GM21529 (cell line): ENCODE data around the gene POLDIP3.

Source experiments
- ATAC-seq: cut with Tn5 transposase; IDR thresholded peaks from one replicate; pipeline ENCODE4 v1.9.1; 2021; ENCODE audit not compliant: unreplicated experiment

The POLDIP3 gene, protein sequence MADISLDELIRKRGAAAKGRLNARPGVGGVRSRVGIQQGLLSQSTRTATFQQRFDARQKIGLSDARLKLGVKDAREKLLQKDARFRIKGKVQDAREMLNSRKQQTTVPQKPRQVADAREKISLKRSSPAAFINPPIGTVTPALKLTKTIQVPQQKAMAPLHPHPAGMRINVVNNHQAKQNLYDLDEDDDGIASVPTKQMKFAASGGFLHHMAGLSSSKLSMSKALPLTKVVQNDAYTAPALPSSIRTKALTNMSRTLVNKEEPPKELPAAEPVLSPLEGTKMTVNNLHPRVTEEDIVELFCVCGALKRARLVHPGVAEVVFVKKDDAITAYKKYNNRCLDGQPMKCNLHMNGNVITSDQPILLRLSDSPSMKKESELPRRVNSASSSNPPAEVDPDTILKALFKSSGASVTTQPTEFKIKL

DNA sequence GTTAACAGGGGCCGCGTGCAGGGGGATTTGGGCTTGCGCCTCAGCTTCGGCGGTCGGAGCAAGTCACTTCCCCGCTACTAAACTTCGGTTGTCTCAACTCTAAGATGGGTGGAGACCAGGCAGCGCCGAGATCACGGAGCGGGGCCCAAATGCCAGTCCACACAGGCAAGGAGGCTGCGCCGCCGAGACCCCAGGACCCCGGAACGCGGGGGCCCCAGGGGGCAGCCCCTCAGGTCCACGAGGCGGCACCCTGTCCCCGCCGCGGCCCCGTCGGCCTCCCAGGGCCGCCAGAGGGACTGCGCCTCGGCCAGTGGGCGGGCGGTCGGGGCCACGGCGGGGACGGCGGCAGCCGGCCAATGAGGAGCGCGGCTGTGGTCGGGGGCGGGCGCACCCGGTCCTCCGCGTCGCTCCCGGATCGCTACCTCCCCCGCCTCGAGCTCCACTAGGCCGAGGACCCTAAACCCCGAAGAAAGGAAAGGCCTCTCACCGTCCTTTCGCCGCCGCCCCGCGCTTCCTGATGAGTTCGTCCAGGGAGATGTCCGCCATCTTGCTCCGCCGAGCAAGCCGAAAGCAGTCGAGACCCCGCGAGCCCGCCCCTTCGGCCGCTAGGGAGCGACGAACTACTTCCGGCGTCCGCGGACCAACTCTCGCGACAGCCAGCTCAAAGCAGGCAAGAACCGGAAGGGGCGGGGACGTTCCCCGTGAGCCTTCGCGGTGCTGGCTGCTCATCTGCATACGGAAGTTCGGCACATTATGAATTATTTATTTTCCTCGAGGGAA, at the start of gene POLDIP3:
Gene POLDIP3, minus strand, starts transcription at position 572 of the 780 bp plus-strand sequence. Its CDS starts 26 bp downstream, at position 546.
- ATAC-seq = peak; percentile 64

DNA sequence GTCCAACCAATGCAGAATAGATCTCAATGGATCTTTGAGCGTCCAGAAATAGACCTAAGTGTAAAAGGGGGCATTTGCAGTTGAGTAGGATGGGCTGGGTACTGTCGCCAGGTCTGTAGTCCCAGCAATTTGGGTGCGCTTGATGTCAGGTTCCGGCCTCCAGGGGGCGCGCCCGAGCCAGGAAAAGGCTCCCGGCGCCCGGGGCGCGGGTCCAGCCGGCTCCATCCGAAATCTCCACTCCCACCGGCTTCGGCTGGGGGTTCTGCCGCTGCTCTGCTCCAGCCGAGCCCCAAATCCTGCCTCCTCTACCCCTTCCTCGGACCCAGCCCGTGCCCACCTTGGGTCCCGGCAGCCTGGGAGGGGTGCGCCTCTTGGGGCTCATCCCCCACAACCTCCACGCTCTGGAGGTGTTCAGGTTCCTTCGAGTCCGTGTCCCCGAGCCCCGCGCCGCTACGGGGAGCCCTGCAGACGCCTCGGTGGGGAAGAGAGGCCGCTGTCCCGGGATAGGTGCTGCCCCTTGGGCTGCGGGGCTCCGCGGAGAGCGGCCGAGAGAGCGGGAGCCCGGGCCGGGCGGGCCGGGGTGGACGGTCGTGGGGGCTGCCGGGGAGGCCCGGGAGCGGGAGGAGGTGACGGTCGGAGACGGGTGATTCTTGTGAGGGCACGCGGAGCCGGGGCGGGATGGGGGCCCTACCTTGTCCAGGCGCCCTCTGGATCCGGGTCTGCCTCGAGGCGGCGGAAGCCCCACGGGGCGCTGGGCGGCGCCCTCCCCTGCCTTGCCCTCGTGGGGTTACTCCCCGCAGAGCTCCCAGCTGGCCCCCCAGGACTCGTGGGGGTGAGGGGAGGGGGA, 47.5 kb upstream of the POLDIP3 start:
- ATAC-seq = no peak

DNA sequence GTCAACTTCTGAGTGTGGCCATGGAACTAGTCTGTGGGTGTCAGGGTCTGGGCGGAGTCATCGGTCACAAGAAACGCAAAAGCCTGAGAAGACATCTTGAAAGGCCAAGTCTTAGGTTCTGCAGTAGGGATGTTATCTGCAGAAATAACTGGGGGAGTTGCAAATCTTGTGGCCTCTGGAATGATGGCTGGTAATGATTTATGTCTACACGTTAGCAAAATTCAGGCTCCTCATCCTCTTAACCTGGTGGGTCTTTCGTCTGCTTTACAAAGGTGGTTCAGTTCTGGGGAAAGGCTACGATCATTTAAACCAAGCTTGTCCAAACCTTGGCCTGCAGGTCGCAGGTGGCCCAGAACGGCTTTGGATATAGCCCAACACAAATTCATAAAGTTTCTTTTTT, 41.9 kb upstream of the POLDIP3 start:
- ATAC-seq = no peak

DNA sequence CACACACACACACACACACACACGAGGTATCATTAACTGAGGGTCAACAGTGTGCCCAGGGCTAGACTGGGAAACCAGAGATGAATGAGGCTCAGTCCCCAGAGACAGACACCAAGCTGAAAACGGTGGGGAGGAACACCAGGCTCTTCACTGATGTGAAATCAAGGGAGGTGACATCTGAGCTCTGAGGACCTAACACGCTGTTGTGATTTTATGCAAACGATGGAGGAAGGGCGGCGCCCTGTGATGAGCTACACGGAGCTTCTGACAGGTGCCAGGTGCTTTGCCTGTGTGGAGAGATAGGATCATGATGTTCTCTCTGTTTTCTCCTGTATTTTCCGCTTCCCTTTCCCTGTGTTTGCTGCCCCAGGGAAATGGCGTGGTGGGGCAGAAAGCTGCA, 41.0 kb upstream of the POLDIP3 start:
- ATAC-seq = no peak

DNA sequence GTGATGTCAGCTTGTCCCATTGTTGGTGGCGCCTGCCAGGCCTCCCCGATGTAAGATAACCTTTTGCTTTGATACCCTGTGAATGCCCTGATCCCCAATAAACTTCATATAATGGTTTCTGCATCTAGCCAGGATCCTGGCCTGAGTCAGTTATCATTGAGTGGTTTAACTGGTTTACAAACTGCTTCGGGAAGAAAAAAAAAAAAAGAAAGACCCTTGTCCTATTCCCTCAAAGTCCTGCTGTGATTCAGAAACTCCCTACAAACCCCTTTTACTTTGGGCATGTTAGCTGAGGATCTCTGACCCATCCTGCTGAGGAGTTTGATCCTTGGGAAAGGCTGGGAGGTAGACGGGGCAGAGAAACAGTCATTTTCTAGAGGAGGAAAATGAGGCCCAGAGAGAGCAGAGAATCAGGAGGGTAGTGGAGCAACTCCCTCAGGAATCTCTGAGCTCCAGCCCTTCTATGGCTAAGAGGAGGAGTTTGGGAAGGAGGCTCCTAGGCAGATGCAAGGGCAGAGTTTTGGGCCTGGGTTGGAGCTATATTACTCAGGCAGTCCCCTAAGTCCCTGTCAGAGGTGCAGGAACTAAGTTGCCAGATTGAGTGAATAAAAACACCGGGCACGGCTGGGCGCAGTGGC, 39.9 kb upstream of the POLDIP3 start:
- no peak for ATAC-seq

DNA sequence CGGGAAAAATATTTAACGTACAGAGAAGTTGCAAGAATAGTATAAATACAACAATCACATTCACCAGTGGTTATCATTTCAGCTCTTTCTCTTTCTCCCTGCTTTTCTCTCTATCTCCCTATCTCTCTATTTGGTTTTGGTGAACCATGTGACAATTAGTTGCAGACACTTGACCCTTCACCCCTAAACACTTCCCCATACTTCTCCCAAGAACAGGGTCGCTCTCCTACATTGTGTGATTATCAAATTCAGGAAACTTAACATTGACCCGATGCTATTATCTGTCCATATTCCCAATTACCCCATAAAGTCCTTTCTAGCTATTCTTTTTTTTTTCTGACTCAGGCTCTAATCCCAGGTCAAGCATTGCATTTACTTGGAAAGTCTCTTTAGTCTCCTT, 39.3 kb upstream of the POLDIP3 start:
- no peak for ATAC-seq

DNA sequence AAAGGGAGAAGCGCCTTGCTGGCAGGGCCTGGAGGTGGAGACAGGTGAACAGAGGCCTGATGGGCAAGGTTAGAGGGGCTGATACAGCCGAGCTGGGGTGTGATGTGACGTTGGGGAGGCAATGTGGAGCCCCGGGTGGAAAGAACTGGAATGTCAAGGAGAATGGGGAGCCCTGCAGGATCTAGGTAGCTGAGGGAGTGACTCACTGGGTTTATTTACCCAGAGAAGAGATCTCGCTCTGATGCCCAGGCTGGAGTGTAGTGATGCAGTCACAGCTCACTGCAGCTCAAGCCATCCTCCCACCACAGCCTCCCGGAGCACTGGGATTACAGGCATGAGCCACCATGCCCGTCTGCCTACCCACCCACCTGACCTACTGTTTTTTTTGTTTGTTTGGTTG, 36.5 kb upstream of the POLDIP3 start:
- ATAC-seq = no peak

DNA sequence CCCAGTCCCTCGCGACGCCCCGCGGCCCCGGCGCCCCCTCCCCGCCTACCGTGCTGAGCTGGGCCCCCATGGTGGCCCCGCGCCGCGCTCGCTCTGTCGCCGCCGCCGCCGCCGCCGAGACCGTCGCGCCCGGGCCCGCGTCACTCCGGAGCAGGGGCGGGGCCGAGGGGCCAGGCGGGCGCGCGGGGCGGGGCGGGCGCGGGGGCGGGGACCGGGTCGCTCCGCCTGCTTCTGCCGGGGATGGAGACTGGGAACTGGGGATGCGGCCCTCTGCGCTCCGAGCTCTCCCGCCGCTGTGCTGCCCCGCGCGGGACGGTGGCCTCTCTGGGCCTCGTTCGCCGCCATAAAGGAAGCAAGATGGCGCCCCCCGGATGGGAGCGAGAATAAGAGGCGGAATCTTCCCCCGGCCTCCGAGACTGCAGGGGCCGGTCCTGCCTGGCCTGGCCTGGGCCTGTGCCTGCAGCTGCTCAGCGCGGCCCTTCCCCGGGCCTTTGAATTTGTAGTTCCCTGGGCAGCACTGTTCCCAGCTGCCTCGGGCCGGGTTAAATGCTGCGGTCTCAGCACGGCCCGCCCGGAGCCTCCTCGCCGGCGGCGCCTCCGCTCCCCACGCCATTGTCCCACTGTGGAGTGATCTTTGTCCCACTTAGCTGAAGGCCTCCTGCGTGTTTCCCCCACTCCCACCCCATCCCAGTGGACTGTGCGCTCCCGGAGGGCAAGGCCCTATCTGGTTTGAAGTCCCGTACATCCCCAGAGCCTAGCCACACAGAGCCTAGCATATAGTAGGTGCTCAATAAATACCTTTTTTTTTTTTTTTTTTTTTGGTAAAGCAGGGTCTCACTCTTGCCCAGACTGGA, 34.8 kb upstream of the POLDIP3 start, which contains the start of gene CYB5R3:
Gene CYB5R3, minus strand, starts transcription at position 147 of the 854 bp plus-strand sequence. Its CDS starts 77 bp downstream, at position 70.
- peak; percentile 69 for ATAC-seq

DNA sequence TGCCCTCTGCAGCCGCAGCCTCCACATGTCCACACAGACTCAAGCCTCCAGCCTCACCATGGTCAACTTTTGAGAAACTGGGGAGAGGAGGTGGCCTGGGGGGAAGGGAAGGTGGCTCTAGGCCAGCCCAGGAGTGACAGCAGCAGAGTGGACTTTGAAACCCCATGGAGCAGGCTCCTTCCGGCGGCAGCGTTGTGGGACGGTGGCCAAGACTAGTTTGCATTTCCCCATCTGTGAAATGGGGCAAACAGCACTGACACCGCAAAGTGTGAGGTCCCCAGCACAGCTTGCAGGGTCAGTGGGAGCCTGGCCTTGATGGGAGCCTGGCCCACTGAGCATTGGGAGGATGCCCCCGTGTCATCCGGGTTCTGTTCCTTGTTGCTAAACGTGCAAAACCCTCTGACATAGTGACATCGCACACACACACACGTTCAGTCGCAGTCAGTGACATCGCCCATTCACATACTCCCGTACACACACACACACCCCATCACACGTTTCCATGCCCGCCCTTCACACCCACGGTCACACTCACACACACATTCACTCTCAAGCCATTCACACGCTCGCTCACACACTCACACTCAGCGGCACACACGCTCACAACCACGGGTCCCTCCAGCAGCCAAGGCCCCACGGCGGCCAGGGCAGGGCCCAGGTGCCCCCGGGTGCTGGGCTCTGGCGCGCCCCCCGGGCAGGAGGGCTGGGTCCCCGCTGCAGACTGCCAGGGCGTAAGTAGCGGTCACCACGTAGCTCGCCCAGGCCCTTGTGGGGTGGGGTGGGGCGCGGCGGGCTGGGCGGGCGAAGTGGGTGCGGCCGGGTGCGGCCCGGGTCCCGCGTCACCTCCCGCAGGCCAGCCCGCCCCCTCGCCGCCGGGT, 33.9 kb upstream of the POLDIP3 start:
- ATAC-seq = peak; percentile 38

DNA sequence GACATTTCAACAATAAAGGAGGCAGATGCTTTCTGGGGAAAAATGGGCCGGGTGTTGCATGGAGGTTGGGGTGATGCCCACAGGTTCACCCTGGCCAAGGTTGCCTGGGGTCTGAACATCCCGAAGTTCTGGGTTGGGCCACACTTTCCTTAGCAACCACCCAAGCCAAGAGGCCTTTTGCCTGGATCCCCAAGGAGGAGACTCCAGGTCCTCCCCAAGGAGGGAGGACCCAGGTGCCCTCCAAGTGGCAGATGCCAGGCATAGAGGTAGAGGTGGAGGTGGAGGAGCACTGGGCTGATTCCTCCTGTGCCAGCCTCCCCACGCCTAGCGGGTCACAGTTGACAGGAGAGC, 33.3 kb upstream of the POLDIP3 start:
- no peak for ATAC-seq

DNA sequence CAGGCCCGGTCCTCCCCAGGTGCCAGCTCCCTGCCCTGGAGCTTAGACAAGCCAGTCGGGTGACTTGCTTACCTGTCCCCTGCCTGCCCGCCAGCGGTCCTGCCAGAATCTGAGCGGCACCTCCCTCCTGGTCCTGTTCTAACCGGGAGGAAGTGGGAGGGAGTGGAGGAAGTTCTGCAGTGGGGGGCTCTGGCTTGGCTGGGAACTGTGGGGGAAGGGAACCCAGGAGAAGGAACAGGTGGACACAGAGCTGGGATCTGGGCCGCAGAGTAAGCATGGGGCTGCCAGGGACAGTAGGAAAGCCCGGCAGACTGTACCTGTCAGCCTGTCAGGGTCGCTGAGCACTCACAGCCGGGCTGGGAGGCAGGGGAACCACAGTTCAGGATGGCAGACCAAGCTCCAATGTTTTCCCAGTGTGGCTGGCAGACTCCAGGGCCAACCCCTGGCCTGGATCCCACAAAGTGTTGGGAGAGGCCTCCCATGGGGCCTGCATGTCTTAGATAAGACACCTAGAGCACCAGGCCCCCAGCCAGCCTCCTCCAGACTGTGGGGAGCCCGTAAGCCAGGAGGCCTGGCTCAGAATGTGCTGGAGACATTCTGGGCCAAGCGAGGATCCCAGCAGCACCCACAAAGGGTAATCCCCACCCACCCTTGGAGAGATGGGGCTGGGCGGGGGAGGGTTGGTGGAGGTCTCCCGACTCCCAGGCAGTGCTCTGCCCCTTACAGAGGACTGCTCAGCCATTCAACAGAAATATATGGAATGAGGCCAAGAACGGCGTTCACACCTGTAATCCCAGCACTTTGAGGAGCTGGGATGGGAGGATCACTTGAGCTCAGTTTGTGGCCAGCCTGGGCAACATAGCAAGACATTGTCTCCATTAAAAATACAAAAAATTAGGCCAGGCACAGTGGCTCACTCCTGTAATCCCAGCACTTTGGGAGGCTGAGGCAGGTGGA, 32.2 kb upstream of the POLDIP3 start:
- ATAC-seq = no peak

DNA sequence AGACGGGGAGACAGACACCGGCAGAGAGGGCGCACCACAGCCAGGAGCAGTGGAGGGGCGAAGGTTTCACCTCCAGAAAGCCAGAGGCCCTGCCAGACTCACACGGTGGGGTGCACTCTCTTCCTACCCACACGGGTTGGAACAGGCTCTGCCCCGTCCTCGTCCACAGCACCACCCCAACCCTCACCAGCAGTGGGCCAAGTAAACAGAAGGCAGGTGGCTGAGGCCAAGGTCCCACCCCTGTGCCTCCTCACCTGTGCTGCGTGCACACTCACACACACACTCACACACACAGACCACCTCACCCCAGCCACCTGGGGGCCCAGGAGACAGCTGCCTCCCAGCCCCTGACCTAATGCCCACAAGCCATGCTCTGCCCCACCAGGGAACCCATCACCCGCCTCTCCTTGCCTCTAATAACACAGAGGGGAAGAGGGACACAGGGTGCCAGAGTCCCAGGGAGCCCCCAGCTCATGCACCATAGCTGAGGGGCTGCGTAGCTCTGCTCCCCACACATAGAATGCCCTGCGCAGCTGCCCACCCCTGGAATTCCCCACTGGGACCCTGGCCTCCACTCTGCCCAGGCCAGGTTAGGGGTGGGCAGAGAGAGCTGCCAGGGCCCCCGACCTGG, 31.4 kb upstream of the POLDIP3 start:
- no peak for ATAC-seq

DNA sequence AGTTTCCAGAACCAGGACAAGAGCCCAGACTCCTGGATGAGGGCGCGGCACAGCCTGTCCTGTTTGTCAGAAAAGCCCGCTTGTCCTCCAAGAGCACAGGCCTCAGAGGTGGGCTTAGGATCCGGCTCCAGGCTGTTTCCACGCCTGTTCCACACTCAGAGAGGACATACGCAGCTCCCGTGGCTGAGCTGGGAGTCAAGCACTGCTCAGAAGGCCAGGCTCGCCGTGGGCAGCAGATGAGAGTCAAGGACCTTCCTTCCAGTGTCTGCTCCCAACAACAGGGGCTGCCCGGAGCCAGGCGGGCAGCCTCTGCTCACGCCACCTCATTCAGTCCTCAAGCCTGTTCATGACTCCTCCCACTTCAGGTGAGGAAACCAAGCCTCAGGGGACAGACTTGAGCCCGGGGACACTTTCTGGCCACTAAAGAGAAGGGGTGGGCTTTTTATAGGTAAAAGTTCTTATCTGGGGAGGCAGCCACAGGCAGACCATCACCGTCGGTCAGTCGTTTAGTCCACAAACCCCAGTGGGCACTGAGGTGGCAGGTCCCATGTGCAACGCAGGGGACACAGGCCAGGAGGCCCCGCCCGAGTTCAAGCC, 30.8 kb upstream of the POLDIP3 start:
- ATAC-seq = no peak

DNA sequence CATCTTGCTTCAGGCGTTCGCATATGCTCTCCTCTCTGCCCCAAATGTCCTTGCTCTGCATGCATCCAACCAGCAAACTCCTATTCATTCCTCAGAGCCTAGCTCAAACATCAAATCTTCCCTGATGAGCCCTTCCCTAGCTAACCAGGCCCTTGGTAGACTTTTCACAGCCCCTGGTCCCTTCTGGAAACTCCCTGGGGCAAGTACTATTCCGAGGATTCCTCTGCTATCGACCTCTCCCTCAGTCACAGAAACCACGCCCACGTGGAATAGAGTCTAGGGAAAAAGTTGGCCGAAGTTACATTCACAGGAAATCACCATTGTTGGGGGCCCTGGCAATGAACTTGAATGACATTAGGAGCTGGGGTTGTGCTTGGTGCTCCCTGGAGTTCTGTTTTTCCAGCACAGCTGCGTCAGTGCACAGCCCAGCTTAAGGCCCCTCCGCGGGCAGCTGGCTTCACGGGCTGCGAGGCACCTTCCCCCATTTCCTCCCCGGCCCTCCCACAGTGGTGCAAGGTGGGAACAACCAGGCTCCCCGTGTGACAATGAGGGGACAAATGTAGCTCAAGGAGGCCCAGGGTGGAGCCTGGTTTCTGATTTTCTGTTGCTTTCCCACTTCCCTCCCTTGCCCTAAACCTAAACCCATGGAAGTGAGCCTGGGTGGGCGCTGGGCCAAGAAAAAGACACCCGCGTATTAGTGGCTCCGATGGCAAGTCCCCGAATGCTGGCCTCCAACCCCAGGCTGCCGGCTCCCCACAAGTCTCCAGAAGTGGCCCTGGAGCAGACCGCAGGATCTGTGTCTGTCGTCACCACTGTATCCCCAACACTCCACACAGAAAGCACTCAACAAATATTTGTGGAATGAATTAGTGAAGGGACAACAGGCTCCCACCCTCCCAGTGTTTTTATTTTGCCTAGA, 30.0 kb upstream of the POLDIP3 start:
- ATAC-seq = no peak

DNA sequence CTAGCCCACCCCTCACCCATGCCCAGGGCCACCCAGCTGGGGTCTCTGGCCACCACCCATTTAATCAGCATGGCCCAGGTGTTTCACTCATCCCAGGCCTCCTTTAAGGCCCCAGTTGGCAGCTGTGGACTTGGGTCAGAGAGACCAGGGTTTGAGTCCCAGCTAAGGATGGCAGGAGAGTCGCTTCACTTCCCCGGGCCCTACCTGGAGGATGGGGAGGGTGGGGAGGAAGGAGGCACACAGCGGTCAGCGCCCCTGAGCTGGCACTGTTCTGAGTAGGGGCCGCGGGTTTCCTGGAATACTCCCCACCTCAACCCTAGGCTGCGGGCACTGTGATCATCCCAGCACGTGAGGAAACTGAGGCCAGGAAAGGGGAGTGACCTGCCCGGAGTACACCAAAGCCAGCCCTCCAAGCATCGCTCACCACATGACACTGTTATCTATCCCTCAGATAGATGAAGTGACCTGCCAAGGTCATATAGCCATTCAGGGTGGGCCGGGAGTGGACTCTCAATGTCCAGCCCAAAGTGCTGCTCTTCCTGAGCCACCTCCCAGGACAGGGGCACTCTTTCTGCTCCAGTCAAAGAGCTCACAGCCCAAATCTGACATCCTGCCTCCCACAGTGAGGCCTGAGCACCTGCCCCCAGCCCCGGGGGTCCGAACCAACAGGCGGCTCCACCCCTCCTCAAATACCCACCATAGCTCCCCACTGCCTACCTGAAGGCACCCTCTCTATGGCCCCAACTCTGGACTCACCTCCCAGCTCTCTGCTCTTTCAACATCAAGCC, 29.1 kb upstream of the POLDIP3 start:
- ATAC-seq = no peak
